Hepatocyte (in vitro differentiated cells): Measurements from ENCODE around the gene OSBPL2. TPM values are rescaled to one million over a fixed set of nuclear protein-coding genes. Genes with fewer than 3 reads are reported as not detected.

ENCODE experiments used
- DNase-seq: peaks from one replicate; pipeline ENCODE4 v3.0.0-alpha.2; 2016; ENCODE audit warnings: low spot score
- H2AFZ ChIP-seq: fragments of 200-600 bp; sonication (generic); 2 replicates; pipeline ENCODE4 v1.6.0; 2016; ENCODE audit warnings: antibody characterized with exemption, mild to moderate bottlenecking
- H3K27ac ChIP-seq: fragments of 200-600 bp; sonication (generic); 2 replicates; pipeline ENCODE4 v1.5.1; 2016; ENCODE audit warnings: mild to moderate bottlenecking
- H3K27me3 ChIP-seq: fragments of 200-600 bp; sonication (generic); 2 replicates; pipeline ENCODE4 v1.6.1; 2016
- H3K36me3 ChIP-seq: fragments of 200-600 bp; sonication (generic); replicated peaks from 2 replicates; pipeline ENCODE4 v1.5.1; 2016; ENCODE audit warnings: low read depth; ENCODE audit not compliant: insufficient read depth
- H3K4me1 ChIP-seq: fragments of 200-600 bp; sonication (generic); 2 replicates; pipeline ENCODE4 v1.5.1; 2016; ENCODE audit warnings: mild to moderate bottlenecking, moderate library complexity; ENCODE audit not compliant: insufficient read depth
- H3K4me2 ChIP-seq: fragments of 200-600 bp; sonication (generic); 2 replicates; pipeline ENCODE4 v1.6.0; 2016
- H3K4me3 ChIP-seq: fragments of 200-600 bp; sonication (generic); 2 replicates; pipeline ENCODE4 v1.5.1; 2016; ENCODE audit warnings: mild to moderate bottlenecking
- H3K79me2 ChIP-seq: fragments of 200-600 bp; sonication (generic); 2 replicates; pipeline ENCODE4 v1.6.0; 2017; ENCODE audit warnings: mild to moderate bottlenecking
- H3K9me2 ChIP-seq: fragments of 200-600 bp; sonication (generic); replicated peaks from 2 replicates; pipeline ENCODE4 v1.6.0; 2017; ENCODE audit warnings: mild to moderate bottlenecking; ENCODE audit not compliant: insufficient read depth
- H3K9me3 ChIP-seq: fragments of 200-600 bp; sonication (generic); 2 replicates; pipeline ENCODE4 v1.5.1; 2016; ENCODE audit warnings: low read depth, mild to moderate bottlenecking
- H4K20me1 ChIP-seq: fragments of 200-600 bp; sonication (generic); 2 replicates; pipeline ENCODE4 v1.6.0; 2016; ENCODE audit warnings: mild to moderate bottlenecking; ENCODE audit not compliant: insufficient read depth, poor library complexity, severe bottlenecking
- CTCF ChIP-seq: fragments of 200-600 bp; sonication (generic); IDR thresholded peaks from 2 replicates; pipeline ENCODE4 v1.5.1; 2016; ENCODE audit warnings: antibody characterized with exemption, mild to moderate bottlenecking; ENCODE audit not compliant: poor library complexity
- EZH2 ChIP-seq: fragments of 200-600 bp; sonication (generic); IDR thresholded peaks from 2 replicates; pipeline ENCODE4 v1.6.1; 2016; ENCODE audit warnings: antibody characterized with exemption, mild to moderate bottlenecking, borderline replicate concordance
- EZH2phosphoT487 ChIP-seq: fragments of 200-600 bp; sonication (generic); IDR thresholded peaks from one replicate; pipeline ENCODE4 v1.6.1; 2018; ENCODE audit warnings: antibody characterized with exemption, mild to moderate bottlenecking, low read depth, moderate library complexity; ENCODE audit not compliant: unreplicated experiment, severe bottlenecking
- WGBS: methylation state at CpG from one replicate; pipeline ENCODE4 v1.1.6; 2016; ENCODE audit warnings: low lambda C conversion rate; ENCODE audit errors: missing lambda C conversion rate; 5-methylcytosine and 5-hydroxymethylcytosine counted together
- polyA plus RNA-seq: library from polyadenylated mRNA; unstranded; fragments of >200 nt; fragmentation: Nextera tagmentation; extraction: Ambion mirVana; gene quantifications from 2 replicates; pipeline ENCODE4 v1.2.1, GENCODE V29; 2016
- total RNA-seq: library from RNA; depleted of rRNA; stranded (reverse); fragments of >200 nt; gene quantifications from 2 replicates; pipeline ENCODE4 v1.2.3, GENCODE V29; 2014

Gene OSBPL2
- total and polyA plus RNA-seq, 2 experiments from 2014 or later = 40.5 to 45.9 TPM

GRCh38 chr20:62210496-62210855, 27.8 kb upstream of the OSBPL2 start:
- H3K4me2 ChIP-seq = no peak overlapping the region
- 88% methylated on average over 20 of the region's 21 CpGs for WGBS

GRCh38 chr20:62211216-62211615, 27.1 kb upstream of the OSBPL2 start:
- Histone ChIP-seq H3K27me3 (peaks cover 11% of the 10 kb centered on the region), H3K79me2 (no peaks in the 10 kb centered on the region), H2AFZ (no peak overlapping the region), H3K4me2 (no peak overlapping the region), H3K36me3 (no peaks in the 10 kb centered on the region), H3K27ac (no peak overlapping the region), H3K9me3 (no peaks in the 10 kb centered on the region), H3K9me2 (no peaks in the 10 kb centered on the region), H4K20me1 (no peaks in the 10 kb centered on the region), H3K4me1 (no peaks in the 10 kb centered on the region), H3K4me3 (no peak overlapping the region)
- no peak for DNase-seq
- 88% methylated on average over 8 of the region's 8 CpGs for WGBS
- TF ChIP-seq CTCF = no peak
- TF ChIP-seq EZH2 = no peak
- TF ChIP-seq EZH2phosphoT487 = no peak

More at GRCh38 chr20:62210496-62210855, 27.8 kb upstream of the OSBPL2 start:
- Histone ChIP-seq H3K36me3 (no peaks in the 10 kb centered on the region), H3K27me3 (peaks cover 11% of the 10 kb centered on the region), H3K9me2 (no peaks in the 10 kb centered on the region), H2AFZ (no peak overlapping the region), H3K27ac (no peak overlapping the region), H4K20me1 (no peaks in the 10 kb centered on the region), H3K9me3 (no peaks in the 10 kb centered on the region), H3K4me3 (no peak overlapping the region), H3K79me2 (no peaks in the 10 kb centered on the region), H3K4me1 (no peaks in the 10 kb centered on the region)
- TF ChIP-seq EZH2phosphoT487 = no peak
- no peak for TF ChIP-seq CTCF
- no peak for TF ChIP-seq EZH2
- no peak for DNase-seq

- Histone ChIP-seq H4K20me1 (no peaks in the 10 kb centered on the region), H3K4me1 (no peaks in the 10 kb centered on the region), H3K36me3 (no peaks in the 10 kb centered on the region), H3K4me3 (no peak overlapping the region), H3K4me2 (no peak overlapping the region), H2AFZ (no peak overlapping the region), H3K27ac (no peak overlapping the region), H3K27me3 (peaks cover 17% of the 10 kb centered on the region), H3K9me3 (no peaks in the 10 kb centered on the region), H3K79me2 (no peaks in the 10 kb centered on the region), H3K9me2 (no peaks in the 10 kb centered on the region)
- 76% methylated on average over 9 of the region's 9 CpGs for WGBS
- TF ChIP-seq CTCF (no peak), EZH2 (no peak), EZH2phosphoT487 (no peak)
- no peak for DNase-seq
Observed at GRCh38 chr20:62211769-62212288, 26.5 kb upstream of the OSBPL2 start.
